GM12878 (cell line): Measurements from ENCODE around the gene VPS18. TPM values are rescaled to one million over a fixed set of nuclear protein-coding genes. Genes with fewer than 3 reads are reported as not detected.

Source experiments
- POU2F2 ChIP-seq: IDR thresholded peaks from 3 replicates; pipeline ENCODE4 v1.6.1; 2011; ENCODE audit warnings: low read depth, mild to moderate bottlenecking, low read length, borderline replicate concordance
- PRDM15 ChIP-seq: fragments of 450-650 bp; formaldehyde crosslinking; IDR thresholded peaks from 2 replicates; pipeline ENCODE4 v1.4.0; 2020; ENCODE audit warnings: mild to moderate bottlenecking, moderate library complexity
- ZBTB4 ChIP-seq: fragments of 450-650 bp; formaldehyde crosslinking; IDR thresholded peaks from 2 replicates; pipeline ENCODE4 v1.4.0; 2022; ENCODE audit warnings: mild to moderate bottlenecking, moderate library complexity
- polyA plus RNA-seq, 11 experiments: library from polyadenylated mRNA; depleted of rRNA in 4 of 11; unstranded in 6 of 11; stranded (reverse) in 5 of 11; fragments of >200 nt; fragmentation: Nextera tagmentation in 4 of 11; fragmentation: Illumina TruSeq in 1 of 11; extraction: Ambion mirVana in 4 of 11; extraction: Trizol in 1 of 11; gene quantifications; 1 replicate in 1 of 11; 2 replicates in 10 of 11; pipeline versions ENCODE4 v1.2.1 to v1.2.3, GENCODE V29; 2011 to 2016; ENCODE audit warnings: inconsistent platforms in 2 of 11, missing spikeins in 2 of 11, low read depth in 1 of 11
- total RNA-seq, 4 experiments: library from RNA; depleted of rRNA in 3 of 4; stranded (reverse); fragments of >200 nt in 3 of 4; fragmentation: Illumina TruSeq in 1 of 4; extraction: Trizol in 1 of 4; gene quantifications; 2 replicates each; pipeline versions ENCODE4 v1.2.1 to v1.2.3, GENCODE V29; 2013 to 2021

VPS18 gene
- total and polyA plus RNA-seq, 10 of the 15 experiments (the other 5 are each of a cell fraction or from before 2014, with no cell fraction given) = 0.71 to 20.4 (median 10.6) TPM

GRCh38 chr15:40936709-40937666, 42.7 kb downstream of the VPS18 start (continued):
- TF ChIP-seq ZBTB4 (CRISPR knock-in tag) (no peak), POU2F2 (no peak), PRDM15 (CRISPR knock-in tag) (no peak)
